Spleen (tissue), 11 donors: Measurements from ENCODE around the gene MED27. TPM values are rescaled to one million over a fixed set of nuclear protein-coding genes. Genes with fewer than 3 reads are reported as not detected.

Source experiments
- DNase-seq: peaks from one replicate; pipeline ENCODE4 v3.0.0-alpha.2; 2020
- H3K27ac ChIP-seq, 8 donors: fragments of 200-600 bp; sonication (generic) in 7 of 8; 1 replicate in 4 of 8; 2 replicates in 4 of 8; pipeline versions ENCODE4 v1.5.0 to v1.8.0; 2016 to 2021; ENCODE audit warnings: inconsistent platforms in 4 of 8, mild to moderate bottlenecking in 4 of 8, moderate library complexity in 1 of 8
- H3K27me3 ChIP-seq, 7 donors: fragments of 200-600 bp; sonication (generic) in 6 of 7; replicated peaks in 1 of 7; 1 replicate in 4 of 7; 2 replicates in 3 of 7; pipeline versions ENCODE4 v1.5.0 to v1.8.0; 2016 to 2021; ENCODE audit warnings: inconsistent platforms in 3 of 7, mild to moderate bottlenecking in 1 of 7
- H3K36me3 ChIP-seq, 6 donors: fragments of 200-600 bp; sonication (generic) in 5 of 6; 1 replicate in 4 of 6; 2 replicates in 2 of 6; pipeline versions ENCODE4 v1.5.0 to v1.8.0; 2016 to 2021; ENCODE audit warnings: inconsistent platforms in 2 of 6
- H3K4me1 ChIP-seq, 6 donors: fragments of 200-600 bp; sonication (generic) in 5 of 6; 1 replicate in 3 of 6; 2 replicates in 3 of 6; pipeline versions ENCODE4 v1.5.0 to v1.8.0; 2016 to 2021; ENCODE audit warnings: inconsistent platforms in 3 of 6
- H3K4me3 ChIP-seq, 8 donors: fragments of 200-600 bp; sonication (generic) in 7 of 8; 1 replicate in 4 of 8; 2 replicates in 4 of 8; pipeline versions ENCODE4 v1.5.0 to v1.8.0; 2016 to 2021; ENCODE audit warnings: inconsistent platforms in 4 of 8, mild to moderate bottlenecking in 4 of 8, moderate library complexity in 2 of 8
- H3K9me3 ChIP-seq, 8 donors: fragments of 200-600 bp; sonication (generic) in 7 of 8; 1 replicate in 4 of 8; 2 replicates in 4 of 8; pipeline versions ENCODE4 v1.5.0 to v1.8.0; 2016 to 2021; ENCODE audit warnings: inconsistent platforms in 4 of 8
- POLR2A ChIP-seq, 3 donors: fragments of 450-650 bp; IDR thresholded peaks; one replicate each; pipeline ENCODE4 v1.5.1; 2017; ENCODE audit warnings: antibody characterized with exemption in 3 of 3, mild to moderate bottlenecking in 1 of 3
- POLR2AphosphoS5 ChIP-seq, 3 donors: sonication (generic); formaldehyde crosslinking; IDR thresholded peaks; one replicate each; pipeline ENCODE4 v1.5.1; 2017; ENCODE audit warnings: antibody characterized with exemption in 3 of 3
- WGBS, 5 donors: extraction: QIAGEN DNeasy Blood & Tissue Kit in 3 of 5; methylation state at CpG; one replicate each; pipeline versions ENCODE4 v1.1.5 to v1.1.7; 2013 to 2018; 5-methylcytosine and 5-hydroxymethylcytosine counted together
- intact Hi-C: fragments of 100-400 bp; cut with DNase I; formaldehyde crosslinking; loops from one replicate; pipeline ENCODE4 v1.15.0; 2023; ENCODE audit warnings: low total_unique reads
- polyA plus RNA-seq, 3 donors: library from polyadenylated mRNA; stranded (reverse); fragments of 200-250 nt; gene quantifications; one replicate each; pipeline ENCODE4 v1.2.1, GENCODE V29; 2013
- total RNA-seq, 7 donors: library from RNA; depleted of rRNA in 3 of 7; stranded (reverse); fragments of >200 nt in 3 of 7; fragmentation: NEBNext Ultra II Directional in 4 of 7; extraction: Animal tissue kit (Norgen Biotek cat#: 25700) in 4 of 7; gene quantifications; one replicate each; pipeline versions ENCODE4 v1.1.0 to v1.2.1, GENCODE V29; 2016 to 2021
- TF ChIP-seq, protein P1 (sequence below), 11 experiments: fragments of 200-600 bp in 7 of 11; fragments of 450-650 bp in 4 of 11; sonication (generic) in 4 of 11; IDR thresholded peaks in 8 of 11; conservative IDR thresholded peaks in 3 of 11; 1 replicate in 7 of 11; 2 replicates in 4 of 11; pipeline versions ENCODE4 v1.4.0 to v1.8.0; 2016 to 2021; ENCODE audit warnings: antibody characterized with exemption in 11 of 11, inconsistent platforms in 4 of 11, mild to moderate bottlenecking in 1 of 11
- donor health status: healthy with polysubstance abuse.
- donor health status: DM: no; HTN: no; CAD: no; lungs with moderate emphysema.
- donor health status: DM: no; HTN: no; CAD: no.
- donor health status: Bipolar disorder and iron deficiency.
- donor health status: healthy.
- donor health status: DM: no; HTN: no; CAD: no.
- donor health status: DM: yes; HTN: yes; CAD: no.

MED27 gene
- total and polyA plus RNA-seq, 10 donors, result 13.1 to 22.4 (median 16.0) TPM

DNA sequence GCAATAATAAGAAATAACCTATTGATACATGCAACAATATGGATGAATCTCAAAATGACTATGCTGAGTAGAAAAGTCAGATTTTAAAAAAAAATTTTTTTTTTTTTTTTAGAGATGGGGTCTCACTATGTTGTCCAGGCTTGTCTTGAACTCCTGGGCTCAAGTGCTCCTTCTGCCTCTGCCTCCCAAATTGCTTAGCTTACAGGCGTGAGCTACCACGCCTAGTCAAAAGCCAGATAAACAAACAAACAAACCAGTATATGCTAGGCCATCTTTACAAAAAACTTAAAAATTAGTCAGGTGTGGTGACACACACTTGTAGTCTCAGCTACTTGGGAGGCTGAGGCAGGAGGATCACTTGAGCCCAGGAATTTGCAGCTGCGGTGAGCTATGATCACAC, 79.0 kb downstream of the MED27 start:
- H3K4me1 ChIP-seq, result peaks cover 0 to 36% (median 9%) of the 10 kb centered on the region in 6 donors
- H3K4me3 ChIP-seq, result no peak overlapping the region
- DNase-seq, result no peak
- peaks cover 0 to 14% (median 3%) of the 10 kb centered on the region in 6 donors for H3K36me3 ChIP-seq
- peaks cover 0 to 5% (median 0%) of the 10 kb centered on the region in 8 donors for H3K9me3 ChIP-seq
- intact Hi-C loops, result no loop called here
- H3K27ac ChIP-seq, result no peak overlapping the region
- WGBS, 5 donors, result 92 to 97% (median 95%) methylated on average over 3 of the region's 3 CpGs
- H3K27me3 ChIP-seq, result no peaks in the 10 kb centered on the region
- TF ChIP-seq POLR2AphosphoS5 (IDR thresholded peaks at IDR 0.05) (no peak), POLR2A (IDR thresholded peaks at IDR 0.05) (no peak)
- TF ChIP-seq, protein P1, sequence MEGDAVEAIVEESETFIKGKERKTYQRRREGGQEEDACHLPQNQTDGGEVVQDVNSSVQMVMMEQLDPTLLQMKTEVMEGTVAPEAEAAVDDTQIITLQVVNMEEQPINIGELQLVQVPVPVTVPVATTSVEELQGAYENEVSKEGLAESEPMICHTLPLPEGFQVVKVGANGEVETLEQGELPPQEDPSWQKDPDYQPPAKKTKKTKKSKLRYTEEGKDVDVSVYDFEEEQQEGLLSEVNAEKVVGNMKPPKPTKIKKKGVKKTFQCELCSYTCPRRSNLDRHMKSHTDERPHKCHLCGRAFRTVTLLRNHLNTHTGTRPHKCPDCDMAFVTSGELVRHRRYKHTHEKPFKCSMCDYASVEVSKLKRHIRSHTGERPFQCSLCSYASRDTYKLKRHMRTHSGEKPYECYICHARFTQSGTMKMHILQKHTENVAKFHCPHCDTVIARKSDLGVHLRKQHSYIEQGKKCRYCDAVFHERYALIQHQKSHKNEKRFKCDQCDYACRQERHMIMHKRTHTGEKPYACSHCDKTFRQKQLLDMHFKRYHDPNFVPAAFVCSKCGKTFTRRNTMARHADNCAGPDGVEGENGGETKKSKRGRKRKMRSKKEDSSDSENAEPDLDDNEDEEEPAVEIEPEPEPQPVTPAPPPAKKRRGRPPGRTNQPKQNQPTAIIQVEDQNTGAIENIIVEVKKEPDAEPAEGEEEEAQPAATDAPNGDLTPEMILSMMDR (IDR thresholded peaks at IDR 0.05 in 8 of 11, conservative IDR thresholded peaks at IDR 0.05 in 3 of 11), result no peak

DNA sequence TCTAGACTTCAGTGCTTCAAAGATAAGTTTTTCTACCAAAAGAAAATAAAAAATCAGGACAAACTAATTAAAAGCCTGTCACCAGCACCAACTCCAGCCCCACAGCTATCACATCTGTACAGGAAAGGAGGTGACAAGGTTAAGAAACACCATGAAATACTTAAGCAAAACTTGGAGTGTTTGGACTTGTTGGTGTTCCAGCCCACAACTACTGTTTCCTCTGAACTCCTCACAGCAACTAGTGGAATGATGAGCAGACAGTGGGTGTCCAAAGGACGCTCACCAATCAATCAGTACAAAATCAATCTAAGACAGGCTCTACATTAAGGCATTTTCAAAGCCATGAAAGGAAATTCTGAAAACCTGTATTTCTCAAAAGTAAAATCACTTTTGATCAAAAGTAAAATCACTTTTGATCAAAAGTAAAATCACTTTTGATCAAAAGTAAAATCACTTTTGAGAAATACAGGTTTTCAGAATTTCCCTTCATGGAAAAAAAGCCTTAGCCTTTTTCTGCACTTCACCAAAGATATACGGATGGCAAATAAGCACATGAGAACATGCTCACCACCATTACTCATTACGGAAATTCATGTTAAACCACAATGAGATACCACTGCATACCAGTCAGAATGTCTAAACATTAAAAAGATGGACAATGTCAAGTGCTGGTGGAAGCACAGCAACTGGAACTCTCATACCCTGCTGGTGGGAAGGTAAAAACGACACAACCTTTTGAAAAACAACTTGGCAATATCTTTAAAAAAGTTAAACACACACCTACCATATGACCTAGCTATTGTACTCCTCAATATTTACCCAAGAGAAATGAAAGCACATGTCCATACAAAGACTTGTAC, 79.7 kb downstream of the MED27 start:
- Histone ChIP-seq H3K4me1 (peaks cover 0 to 29% (median 9%) of the 10 kb centered on the region in 6 donors), H3K36me3 (peaks cover 0 to 21% (median 3%) of the 10 kb centered on the region in 6 donors), H3K27me3 (no peaks in the 10 kb centered on the region), H3K9me3 (peaks cover 0 to 5% (median 0%) of the 10 kb centered on the region in 8 donors), H3K27ac (no peak overlapping the region), H3K4me3 (no peak overlapping the region)
- TF ChIP-seq, protein P1 (IDR thresholded peaks at IDR 0.05 in 8 of 11, conservative IDR thresholded peaks at IDR 0.05 in 3 of 11), result no peak
- TF ChIP-seq POLR2A (IDR thresholded peaks at IDR 0.05) (no peak), POLR2AphosphoS5 (IDR thresholded peaks at IDR 0.05) (no peak)
- WGBS, 5 donors, result 77 to 86% (median 83%) methylated on average over 4 of the region's 4 CpGs
- intact Hi-C loops, result no loop called here
- no peak for DNase-seq

DNA sequence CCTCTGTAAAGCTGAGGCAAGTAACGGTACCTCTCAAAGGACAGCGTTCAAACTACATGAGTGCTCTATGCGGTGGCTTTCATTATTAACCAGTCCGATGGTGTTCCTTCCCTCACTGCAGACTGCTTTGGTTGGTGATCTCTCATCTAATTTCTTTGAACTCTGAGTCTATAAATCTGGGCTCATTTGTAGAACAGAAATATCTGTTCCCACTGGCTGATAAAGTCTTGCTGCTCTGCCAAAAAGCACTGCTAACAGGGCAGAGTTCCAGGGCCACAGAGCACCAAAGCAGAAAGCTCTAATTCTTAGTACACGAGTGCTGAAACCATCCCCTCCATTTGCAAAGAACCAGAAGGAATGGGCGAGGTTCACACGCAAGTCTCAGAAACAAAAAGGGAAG, 81.9 kb downstream of the MED27 start:
- intact Hi-C loops, result no loop called here
- Histone ChIP-seq H3K4me1 (peaks cover 0 to 8% (median 4%) of the 10 kb centered on the region in 6 donors), H3K27ac (no peak overlapping the region), H3K9me3 (peaks cover 0 to 5% (median 0%) of the 10 kb centered on the region in 8 donors), H3K27me3 (no peaks in the 10 kb centered on the region), H3K36me3 (peaks cover 0 to 39% (median 3%) of the 10 kb centered on the region in 6 donors), H3K4me3 (no peak overlapping the region)
- no peak for DNase-seq
- TF ChIP-seq POLR2AphosphoS5 (IDR thresholded peaks at IDR 0.05) (no peak), POLR2A (IDR thresholded peaks at IDR 0.05) (no peak)
- TF ChIP-seq, protein P1 (IDR thresholded peaks at IDR 0.05 in 8 of 11, conservative IDR thresholded peaks at IDR 0.05 in 3 of 11), result no peak
- WGBS, 5 donors, result 81 to 95% (median 87%) methylated on average over 7 of the region's 7 CpGs

DNA sequence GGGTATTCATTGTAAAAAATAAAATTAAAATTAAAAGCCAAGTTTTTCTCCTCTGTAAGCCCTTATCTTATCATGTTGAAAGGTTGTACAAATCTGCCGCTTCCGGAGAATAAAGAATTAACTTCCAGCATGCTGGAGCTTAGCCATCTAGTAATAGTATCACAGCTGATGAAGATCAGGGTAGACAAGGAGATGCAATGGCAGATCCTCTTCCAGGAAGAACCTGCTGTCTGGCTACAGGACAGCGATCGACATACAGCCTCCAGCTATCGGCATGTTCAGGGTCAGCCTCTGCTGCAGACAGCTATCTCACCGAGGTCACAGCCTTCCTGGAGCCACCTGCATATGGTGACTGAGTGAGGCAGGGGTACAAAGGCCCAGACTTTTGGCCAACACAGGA, 82.6 kb downstream of the MED27 start:
- no peak overlapping the region for H3K4me3 ChIP-seq
- intact Hi-C loops, result no loop called here
- H3K27me3 ChIP-seq, result no peaks in the 10 kb centered on the region
- no peak overlapping the region for H3K27ac ChIP-seq
- H3K4me1 ChIP-seq, result peaks cover 0 to 5% (median under 1%) of the 10 kb centered on the region in 6 donors
- TF ChIP-seq, protein P1 (IDR thresholded peaks at IDR 0.05 in 8 of 11, conservative IDR thresholded peaks at IDR 0.05 in 3 of 11), result no peak
- TF ChIP-seq POLR2AphosphoS5 (IDR thresholded peaks at IDR 0.05) (no peak), POLR2A (IDR thresholded peaks at IDR 0.05) (no peak)
- H3K9me3 ChIP-seq, result peaks cover 0 to 5% (median 0%) of the 10 kb centered on the region in 8 donors
- WGBS, 5 donors, result 79 to 94% (median 91%) methylated on average over 6 of the region's 6 CpGs
- peaks cover 0 to 39% (median 3%) of the 10 kb centered on the region in 6 donors for H3K36me3 ChIP-seq
- no peak for DNase-seq
